Measurements from ENCODE around the gene SPTBN5.

Gene SPTBN5

GRCh38 chr15:41865490-41866055, 28.3 kb downstream of the SPTBN5 start:
- no peak for DNase-seq

DNA sequence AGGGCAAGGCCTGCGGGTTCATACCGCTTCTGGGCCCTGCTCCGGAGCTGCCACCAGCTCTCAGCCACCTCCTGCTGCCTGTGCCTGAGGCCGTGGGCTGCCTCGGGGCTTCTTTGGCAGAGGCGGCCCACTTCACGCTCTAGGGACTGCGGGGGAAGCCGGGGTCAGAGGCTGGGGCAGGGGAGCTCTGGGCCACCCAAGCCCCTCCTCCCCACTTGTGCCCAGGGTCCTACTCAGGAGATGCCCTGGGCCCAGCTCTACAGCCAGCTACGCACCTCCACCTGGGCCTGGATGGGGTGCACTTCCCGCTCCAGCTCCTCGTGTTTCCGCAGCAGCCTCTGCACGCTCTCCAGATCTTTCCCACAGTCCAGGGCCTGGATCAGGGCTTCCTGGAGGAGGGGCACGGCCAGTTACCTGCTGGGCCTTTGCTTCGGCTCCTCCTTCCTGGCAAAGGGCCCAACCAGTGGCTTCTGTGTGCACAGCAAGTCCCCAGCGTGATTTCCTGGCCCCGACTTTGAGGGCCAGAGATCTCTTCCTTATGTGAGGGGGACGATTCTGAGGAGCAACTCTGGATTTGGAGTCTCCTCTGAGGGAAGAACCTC, 31.2 kb downstream of the SPTBN5 start:
- no peak for DNase-seq

- DNase-seq = no peak
Observed at GRCh38 chr15:41861736-41862356, 32.0 kb downstream of the SPTBN5 start.

DNA sequence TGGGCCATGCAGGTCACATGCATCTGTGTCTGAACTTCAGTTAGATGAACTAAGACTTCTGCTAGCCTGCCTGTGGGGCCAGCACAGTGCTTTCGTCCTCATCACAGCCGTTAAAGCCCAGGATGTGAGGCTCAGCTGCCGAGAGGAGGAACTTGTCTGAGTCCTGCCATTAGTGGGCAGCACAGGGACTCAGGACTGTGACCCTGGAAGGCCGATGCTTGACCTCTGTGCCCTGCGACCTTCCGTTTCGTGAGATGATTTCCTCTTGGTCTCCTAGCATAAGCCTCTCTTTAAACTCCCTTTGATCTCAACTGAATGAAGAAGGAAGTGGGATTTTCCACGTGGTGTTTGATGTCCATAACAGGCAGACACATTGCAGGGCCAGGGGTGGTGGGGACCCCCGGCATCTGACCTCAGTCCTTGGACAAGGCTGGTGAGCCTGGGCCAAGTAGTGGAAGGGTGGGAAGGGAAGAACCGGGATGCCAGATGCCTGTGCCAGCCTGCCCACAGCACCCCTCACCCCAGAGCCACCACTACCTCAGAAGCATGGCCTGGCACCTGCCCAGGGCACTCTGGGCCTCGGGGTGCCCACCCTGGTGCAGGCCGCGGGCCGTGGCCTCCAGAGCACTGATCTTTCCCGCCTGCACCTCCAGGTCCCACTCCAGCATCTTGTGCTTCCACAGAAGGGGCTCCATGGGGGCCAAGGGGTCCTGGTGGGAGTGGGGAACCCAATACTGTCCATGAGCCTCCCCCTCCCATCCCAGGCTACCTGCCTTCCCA, 33.6 kb downstream of the SPTBN5 start:
- DNase-seq = no peak

DNA sequence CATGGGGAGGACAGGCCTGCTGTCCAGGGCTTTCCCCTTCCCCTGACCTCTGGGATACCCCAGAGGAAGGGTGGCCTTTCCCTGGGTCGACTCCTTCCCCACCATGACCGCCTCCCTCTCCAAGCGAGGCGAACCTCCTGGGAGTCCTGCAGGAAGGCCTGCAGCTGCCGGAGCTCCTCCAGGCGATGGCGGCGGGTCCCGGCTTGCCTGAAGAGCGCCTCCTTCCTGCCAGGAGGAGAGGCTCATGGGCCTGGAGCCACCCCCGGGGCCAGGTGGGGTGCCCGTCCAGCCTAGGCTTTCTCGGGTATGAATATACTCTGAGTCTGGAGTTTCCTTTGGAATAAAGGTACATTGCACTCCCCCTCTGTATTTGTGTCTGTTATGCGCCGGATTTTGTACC, 35.1 kb downstream of the SPTBN5 start:
- no peak for DNase-seq

DNA sequence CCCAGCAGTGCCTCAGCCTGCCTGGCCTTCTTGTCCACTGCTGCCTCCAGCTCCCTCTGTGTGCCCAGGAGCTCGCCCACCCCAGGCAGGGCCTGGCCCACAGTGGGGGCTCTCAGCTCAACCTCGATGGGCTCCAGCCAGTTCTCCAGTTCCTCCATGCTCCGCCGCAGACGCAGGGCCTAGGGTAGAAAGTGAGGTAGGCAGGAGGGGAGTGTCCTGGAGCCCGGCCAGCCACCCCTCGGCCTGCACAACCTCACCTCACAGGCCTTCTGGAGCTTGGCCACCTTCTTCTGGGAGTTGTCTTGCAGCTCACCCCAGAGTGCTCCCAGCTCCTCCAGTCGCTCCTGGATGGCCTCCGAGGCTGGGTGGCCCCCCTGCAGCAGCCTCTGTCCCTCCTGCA, 36.5 kb downstream of the SPTBN5 start:
- no peak for DNase-seq

DNA sequence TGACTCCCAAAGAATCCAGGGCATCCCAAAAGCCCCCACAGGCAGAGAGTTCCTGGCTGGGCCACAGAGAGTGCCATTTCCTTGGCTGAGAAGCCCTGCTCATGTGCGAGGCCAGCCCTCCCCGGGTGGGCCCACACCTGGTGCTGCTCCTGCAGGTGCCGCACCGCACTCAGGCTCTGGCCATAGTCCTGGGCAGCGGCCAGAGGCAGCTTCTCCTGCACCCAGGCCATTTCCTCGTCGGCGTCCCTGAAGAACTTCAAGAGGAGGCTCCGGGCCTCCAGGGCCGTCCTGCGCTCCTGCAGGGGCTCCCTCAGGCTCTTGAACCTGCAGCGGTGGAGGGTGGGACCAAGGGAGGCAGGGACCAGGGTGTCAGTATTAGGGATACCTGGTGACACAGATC, 37.1 kb downstream of the SPTBN5 start:
- DNase-seq = no peak

DNA sequence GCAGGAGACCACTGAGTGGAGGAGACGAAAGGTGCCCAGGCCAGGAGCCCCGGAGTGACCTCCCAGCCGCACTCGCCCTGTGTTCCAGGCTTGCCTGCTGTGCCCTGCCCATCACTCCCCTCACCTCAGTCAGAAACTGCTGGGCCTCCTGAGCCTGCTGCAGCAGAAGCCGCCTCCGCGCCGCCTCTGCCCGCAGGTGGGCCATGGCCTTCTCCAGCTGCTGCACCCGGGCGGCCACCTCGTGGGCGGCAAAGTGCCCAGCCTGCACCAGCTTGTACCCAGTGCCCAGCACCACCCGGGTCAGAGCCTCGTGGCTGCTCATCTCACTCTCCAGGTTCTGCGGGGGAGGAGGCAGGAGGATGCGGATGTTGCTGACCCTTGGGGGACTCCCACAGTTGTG, 37.6 kb downstream of the SPTBN5 start:
- no peak for DNase-seq

GRCh38 chr15:41855261-41855961, 38.4 kb downstream of the SPTBN5 start:
- no peak for DNase-seq

GRCh38 chr15:41854443-41854842, 39.4 kb downstream of the SPTBN5 start:
- DNase-seq = no peak

- DNase-seq = no peak
Observed at GRCh38 chr15:41853831-41854230, 40.0 kb downstream of the SPTBN5 start.

GRCh38 chr15:41852736-41853590, 40.9 kb downstream of the SPTBN5 start:
- no peak for DNase-seq

DNA sequence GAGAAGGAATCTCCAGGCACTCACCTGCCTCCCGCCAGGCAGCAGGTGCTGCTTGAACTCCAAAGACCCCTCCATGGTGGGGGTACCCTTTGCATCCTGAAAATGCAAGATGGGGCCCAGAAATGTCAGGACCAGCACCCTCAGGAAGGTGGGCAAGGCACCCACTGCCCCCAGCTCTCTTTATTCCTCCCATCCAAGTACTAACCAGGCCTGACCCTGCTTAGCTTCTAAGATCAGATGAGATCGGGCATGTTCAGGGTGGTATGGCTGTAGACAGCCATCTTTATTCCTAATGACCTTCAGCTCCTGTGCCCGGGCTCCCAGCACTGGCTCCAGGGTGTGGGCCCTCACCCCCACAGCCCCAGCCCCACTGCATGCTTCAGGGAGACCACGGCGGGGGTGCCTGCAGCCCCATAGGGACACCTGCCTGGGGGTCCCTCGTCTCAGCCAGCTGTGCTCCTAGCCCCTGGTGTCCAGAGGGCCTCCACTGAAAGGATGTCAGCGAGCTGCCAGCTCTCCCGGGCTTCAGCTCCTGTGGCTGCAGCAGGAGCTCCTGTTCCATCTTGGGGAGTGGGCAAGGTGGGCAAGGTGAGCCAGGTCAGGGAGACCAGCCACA, 42.0 kb downstream of the SPTBN5 start:
- DNase-seq = no peak

GRCh38 chr15:41851167-41851523, 42.7 kb downstream of the SPTBN5 start:
- no peak for DNase-seq

DNA sequence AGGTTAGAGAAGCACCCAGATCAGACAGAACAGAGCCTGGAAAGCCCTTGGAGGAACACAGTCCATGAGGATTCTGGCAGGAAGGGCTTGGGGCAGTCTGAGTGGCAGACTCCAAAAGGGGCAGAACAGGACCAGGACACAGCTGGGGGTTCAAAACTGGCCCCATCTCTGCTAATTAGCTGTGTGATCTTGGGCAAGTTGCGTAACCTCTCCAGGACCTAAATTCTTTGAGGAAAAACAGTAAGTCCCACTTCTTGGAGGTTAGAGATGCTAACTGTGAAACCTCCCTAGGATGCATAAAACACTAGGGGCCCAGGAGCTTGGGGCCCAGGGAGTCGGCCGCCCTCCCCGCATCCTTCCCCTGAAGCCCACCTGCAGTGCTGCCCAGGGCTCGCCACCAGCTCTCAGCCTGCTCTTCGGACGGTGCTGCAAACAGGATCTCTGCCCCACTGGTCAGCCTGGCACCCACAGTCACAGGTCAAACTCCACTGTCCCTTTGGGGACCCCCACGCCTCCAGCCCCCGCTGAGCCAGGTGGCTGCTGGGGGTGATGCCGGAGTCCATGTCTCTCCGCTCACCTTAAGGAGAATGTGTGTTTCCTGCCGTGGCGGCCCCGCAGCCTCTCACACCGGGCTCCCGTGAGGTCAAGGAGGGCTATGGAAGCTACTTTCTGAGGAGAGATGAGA, 43.2 kb downstream of the SPTBN5 start:
- no peak for DNase-seq

- no peak for DNase-seq
Observed at GRCh38 chr15:41849861-41850260, 44.0 kb downstream of the SPTBN5 start.

DNA sequence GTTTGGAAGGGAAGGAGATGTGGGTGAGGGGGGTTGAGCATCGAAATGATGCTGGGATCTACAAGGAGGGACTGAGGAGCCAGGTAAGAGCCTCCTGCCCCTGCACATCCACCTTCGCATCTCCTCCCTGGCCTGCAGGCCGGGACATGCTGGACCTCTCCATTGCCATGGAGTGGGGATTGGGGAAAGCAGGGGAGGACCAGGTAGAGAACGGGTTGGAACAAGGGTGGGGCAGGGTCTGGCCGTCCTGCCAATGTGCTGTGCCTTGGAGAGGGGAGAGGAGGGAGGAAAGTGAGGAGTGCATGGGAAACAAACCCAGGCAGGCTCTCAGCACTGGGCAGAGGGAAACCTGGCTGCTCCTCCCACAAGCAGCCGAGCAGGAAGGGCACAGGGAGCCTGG, 44.6 kb downstream of the SPTBN5 start:
- DNase-seq = no peak

DNA sequence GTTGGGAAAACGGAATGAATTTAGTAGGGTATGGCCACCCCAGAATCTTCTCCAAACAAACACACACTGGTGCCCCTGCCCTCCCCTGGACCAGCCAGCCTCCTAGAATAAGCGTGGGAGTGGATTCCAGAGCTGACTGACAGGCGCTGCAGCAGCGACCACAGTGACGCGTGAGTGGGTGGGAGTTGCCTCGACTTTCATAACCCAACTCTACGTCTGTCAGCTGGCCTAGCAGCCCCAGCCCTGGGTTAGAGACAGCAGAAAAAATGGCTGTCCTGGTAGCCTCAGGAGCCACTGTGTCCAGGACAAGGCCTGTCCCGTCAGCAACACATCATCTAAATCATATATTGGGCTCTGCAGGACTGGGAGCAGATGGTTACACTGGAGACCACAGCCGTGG, 45.2 kb downstream of the SPTBN5 start:
- DNase-seq = peak in 1 of 2 donors; percentile 14

DNA sequence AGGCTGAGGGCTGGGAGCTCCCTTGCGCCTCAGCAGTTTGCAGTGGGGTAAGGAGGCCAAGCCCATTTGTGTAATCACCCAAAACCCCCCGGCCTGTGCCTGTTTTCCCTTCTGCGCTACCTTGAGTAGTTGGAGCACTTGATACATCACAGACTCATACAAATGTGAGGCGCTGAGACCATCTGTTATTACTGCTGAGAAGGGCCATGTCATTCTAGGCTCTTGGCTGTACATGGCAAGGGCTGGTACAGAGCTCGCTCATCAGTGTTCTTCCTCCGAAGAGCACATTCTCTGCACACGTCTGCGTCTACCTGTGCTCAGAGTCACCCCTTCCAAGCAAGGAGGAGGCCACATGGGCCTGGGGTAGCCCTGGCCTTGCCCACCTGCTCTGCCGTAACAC, 45.9 kb downstream of the SPTBN5 start:
- DNase-seq = no peak

DNA sequence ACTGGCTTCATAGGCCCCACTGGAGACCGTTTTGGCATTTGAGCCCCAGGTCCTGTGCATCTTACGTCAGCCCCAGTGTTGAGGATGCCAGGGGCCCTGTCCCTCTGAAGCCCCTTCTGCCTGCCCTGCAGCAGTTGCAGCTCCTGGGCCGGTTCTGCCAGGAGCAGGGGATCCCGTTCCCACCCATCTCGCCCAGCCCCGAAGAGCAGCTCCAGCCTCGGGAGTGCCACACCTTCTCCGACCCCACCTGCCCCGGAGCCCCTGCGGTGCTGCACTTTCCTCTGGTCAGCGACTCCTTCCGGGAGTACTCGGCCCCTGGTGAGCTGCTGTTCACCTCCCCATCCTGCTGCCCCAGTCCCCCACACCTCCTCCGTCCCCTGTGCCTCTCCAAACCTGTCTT, 46.6 kb downstream of the SPTBN5 start:
- DNase-seq = no peak

GRCh38 chr15:41844814-41845213, 49.0 kb downstream of the SPTBN5 start:
- no peak for DNase-seq

Measured in activated CD4-positive, alpha-beta T cell treated with anti-CD3 and anti-CD28 coated beads for 4 hours (primary cell).